Measurements from ENCODE around the gene BET1L. TPM values are rescaled to one million over a fixed set of nuclear protein-coding genes. Genes with fewer than 3 reads are reported as not detected.
A peak's percentile ranks its signal among the peaks of the same experiment; 100 is the strongest.

Gene BET1L
- total and polyA plus RNA-seq, 9 donors, result 24.6 to 76.6 (median 63.7) TPM

DNA sequence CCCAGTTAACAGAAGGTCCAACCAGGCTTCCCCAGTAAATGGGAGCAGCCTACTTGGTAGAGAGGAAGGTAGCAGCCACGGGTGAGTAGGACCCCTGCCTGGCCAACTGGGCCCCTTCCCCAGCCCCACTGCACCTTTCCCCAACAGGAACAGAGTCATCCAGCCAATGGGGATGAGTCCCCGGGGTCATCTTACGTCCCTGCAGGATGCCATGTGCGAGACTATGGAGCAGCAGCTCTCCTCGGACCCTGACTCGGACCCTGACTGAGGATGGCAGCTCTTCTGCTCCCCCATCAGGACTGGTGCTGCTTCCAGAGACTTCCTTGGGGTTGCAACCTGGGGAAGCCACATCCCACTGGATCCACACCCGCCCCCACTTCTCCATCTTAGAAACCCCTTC, 6.9 kb upstream of the BET1L start:
- peaks cover 4% of the 10 kb centered on the region for H3K4me1 ChIP-seq (ENCODE audit: insufficient read depth)
- H3K36me3 ChIP-seq, result no peaks in the 10 kb centered on the region
- WGBS, 3 donors, result 74 to 80% (median 77%) methylated on average over 7 of the region's 7 CpGs
- H3K9me3 ChIP-seq, result no peaks in the 10 kb centered on the region
- H3K27ac ChIP-seq, result no peak overlapping the region
- intact Hi-C loops (cut with DNase I), result no loop called here
- H3K27me3 ChIP-seq, result no peaks in the 10 kb centered on the region
- TF ChIP-seq POLR2A (IDR thresholded peaks at IDR 0.05), result no peak
- TF ChIP-seq, protein P1, sequence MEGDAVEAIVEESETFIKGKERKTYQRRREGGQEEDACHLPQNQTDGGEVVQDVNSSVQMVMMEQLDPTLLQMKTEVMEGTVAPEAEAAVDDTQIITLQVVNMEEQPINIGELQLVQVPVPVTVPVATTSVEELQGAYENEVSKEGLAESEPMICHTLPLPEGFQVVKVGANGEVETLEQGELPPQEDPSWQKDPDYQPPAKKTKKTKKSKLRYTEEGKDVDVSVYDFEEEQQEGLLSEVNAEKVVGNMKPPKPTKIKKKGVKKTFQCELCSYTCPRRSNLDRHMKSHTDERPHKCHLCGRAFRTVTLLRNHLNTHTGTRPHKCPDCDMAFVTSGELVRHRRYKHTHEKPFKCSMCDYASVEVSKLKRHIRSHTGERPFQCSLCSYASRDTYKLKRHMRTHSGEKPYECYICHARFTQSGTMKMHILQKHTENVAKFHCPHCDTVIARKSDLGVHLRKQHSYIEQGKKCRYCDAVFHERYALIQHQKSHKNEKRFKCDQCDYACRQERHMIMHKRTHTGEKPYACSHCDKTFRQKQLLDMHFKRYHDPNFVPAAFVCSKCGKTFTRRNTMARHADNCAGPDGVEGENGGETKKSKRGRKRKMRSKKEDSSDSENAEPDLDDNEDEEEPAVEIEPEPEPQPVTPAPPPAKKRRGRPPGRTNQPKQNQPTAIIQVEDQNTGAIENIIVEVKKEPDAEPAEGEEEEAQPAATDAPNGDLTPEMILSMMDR (IDR thresholded peaks at IDR 0.05), result no peak
- no peak for TF ChIP-seq EP300 (IDR thresholded peaks at IDR 0.05)
- H3K4me3 ChIP-seq, result no peak overlapping the region
- no peak for DNase-seq

DNA sequence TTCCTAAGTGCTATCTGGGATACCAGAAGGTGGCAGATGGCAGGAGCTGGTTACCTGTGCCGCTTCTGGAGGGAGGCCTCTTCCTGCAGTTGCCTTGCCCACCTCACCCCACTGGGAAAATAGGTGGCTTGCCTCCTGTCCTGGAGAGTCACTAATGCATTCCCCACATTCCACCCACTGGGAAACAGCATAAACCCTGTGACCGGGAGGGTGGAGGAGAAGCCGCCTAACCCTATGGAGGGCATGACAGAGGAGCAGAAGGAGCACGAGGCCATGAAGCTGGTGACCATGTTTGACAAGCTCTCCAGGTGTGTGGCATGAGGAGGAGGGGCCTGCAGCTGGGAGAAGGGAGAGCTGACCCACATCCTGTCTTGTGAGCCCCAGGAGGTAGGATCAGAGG, 5.9 kb upstream of the BET1L start:
- DNase-seq, result peak in 2 of 5 donors; percentile 9 to 30
- Histone ChIP-seq H3K4me3 (no peak overlapping the region), H3K27ac (no peak overlapping the region), H3K4me1 (ENCODE audit: insufficient read depth) (peaks cover 4% of the 10 kb centered on the region), H3K27me3 (no peaks in the 10 kb centered on the region), H3K9me3 (no peaks in the 10 kb centered on the region), H3K36me3 (no peaks in the 10 kb centered on the region)
- TF ChIP-seq EP300 (IDR thresholded peaks at IDR 0.05) (no peak), POLR2A (IDR thresholded peaks at IDR 0.05) (no peak)
- TF ChIP-seq, protein P1 (IDR thresholded peaks at IDR 0.05), result no peak
- WGBS, 3 donors, result 73 to 85% (median 85%) methylated on average over 4 of the region's 4 CpGs
- intact Hi-C loops (cut with DNase I), result no loop called here

DNA sequence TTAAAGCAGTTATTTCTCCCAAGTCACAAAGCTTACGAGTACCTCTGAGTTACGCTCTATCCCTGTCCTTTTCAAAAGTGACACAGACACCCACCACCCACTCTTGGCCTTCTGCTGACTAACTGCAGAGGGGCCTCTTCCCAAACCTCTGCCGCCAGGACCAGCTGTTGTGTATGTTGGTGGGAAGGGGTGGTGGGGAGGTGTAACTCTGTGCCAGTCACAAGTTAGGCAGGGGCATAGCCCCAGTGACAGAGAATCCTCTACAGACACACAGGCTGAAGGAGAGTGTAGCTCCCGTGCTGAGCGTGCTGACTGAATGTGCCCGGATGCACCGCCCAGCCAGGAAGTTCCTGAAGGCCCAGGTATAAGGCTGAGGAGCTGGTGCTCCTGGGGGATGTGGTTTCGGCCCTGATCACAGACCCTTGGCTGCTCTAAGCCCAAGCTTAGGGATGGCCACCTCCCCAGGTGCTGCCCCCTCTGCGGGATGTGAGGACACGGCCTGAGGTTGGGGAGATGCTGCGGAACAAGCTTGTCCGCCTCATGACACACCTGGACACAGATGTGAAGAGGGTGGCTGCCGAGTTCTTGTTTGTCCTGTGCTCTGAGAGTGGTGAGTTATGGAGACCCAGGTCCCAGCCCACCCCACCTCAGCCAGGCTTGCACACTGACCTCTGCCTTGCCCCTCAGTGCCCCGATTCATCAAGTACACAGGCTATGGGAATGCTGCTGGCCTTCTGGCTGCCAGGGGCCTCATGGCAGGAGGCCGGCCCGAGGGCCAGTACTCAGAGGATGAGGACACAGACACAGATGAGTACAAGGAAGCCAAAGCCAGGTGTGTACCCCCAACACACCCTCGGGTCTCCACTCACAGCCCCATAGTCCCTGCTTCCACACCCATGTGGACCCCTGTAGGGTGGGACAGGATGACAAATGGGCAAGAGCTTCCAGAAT, 5.2 kb upstream of the BET1L start:
- Histone ChIP-seq H3K4me3 (no peak overlapping the region), H3K9me3 (no peaks in the 10 kb centered on the region), H3K4me1 (ENCODE audit: insufficient read depth) (peaks cover 4% of the 10 kb centered on the region), H3K27ac (no peak overlapping the region), H3K27me3 (no peaks in the 10 kb centered on the region), H3K36me3 (no peaks in the 10 kb centered on the region)
- TF ChIP-seq POLR2A (IDR thresholded peaks at IDR 0.05) (no peak), EP300 (IDR thresholded peaks at IDR 0.05) (no peak)
- TF ChIP-seq, protein P1 (IDR thresholded peaks at IDR 0.05), result no peak
- intact Hi-C loops (cut with DNase I), result no loop called here
- WGBS, 3 donors, result 87 to 91% (median 88%) methylated on average over 16 to 17 of the region's 17 CpGs
- peak in 2 of 5 donors; percentile 16 to 32 for DNase-seq

DNA sequence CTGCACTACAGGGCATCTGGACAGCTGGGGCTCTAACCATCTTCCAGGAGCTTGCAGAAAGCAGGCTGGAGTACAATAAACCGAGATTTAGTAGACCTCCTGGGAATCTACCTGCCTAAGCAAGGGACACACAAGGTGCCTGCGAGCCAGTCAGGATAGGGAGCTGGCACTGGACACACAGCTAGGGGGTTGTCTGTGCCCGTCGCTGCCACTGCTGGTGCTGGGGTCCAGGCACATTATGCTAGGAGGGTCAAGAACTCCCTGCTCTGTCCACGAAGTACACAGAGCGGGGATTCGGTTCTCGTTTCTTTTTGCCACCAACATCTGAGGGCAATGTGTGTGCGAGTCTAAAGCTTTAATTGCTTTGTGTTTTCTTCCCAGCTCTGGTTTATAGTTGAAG, 4.5 kb upstream of the BET1L start:
- WGBS, 3 donors, result 83 to 87% (median 86%) methylated on average over 9 of the region's 9 CpGs
- H3K4me1 ChIP-seq (ENCODE audit: insufficient read depth), result peaks cover 4% of the 10 kb centered on the region
- intact Hi-C loops (cut with DNase I), result no loop called here
- TF ChIP-seq, protein P1 (IDR thresholded peaks at IDR 0.05), result no peak
- TF ChIP-seq POLR2A (IDR thresholded peaks at IDR 0.05) (no peak), EP300 (IDR thresholded peaks at IDR 0.05) (no peak)
- no peak overlapping the region for H3K4me3 ChIP-seq
- peak in 1 of 5 donors; percentile 12 for DNase-seq
- no peak overlapping the region for H3K27ac ChIP-seq
- H3K36me3 ChIP-seq, result no peaks in the 10 kb centered on the region
- no peaks in the 10 kb centered on the region for H3K9me3 ChIP-seq
- no peaks in the 10 kb centered on the region for H3K27me3 ChIP-seq
